ENCODE results near the gene SPECC1L. TPM values are rescaled to one million over a fixed set of nuclear protein-coding genes. Genes with fewer than 3 reads are reported as not detected.

Gene SPECC1L
- total RNA-seq, 4 donors from 2014 or later = 65.2 to 102 (median 69.2) TPM

- TF ChIP-seq POLR2A (IDR thresholded peaks at IDR 0.05) = no peak
- no peak for TF ChIP-seq CTCF (IDR thresholded peaks at IDR 0.05)
- DNase-seq = no peak
- H3K27ac ChIP-seq = no peak overlapping the region
- H3K36me3 ChIP-seq = peaks cover 0 to 13% of the 10 kb centered on the region in 2 donors
- H3K27me3 ChIP-seq = no peaks in the 10 kb centered on the region
- intact Hi-C loops (cut with DNase I) = no loop called here
- no peak overlapping the region for H3K4me3 ChIP-seq (replicated peaks in 1 of 3)
- WGBS, 2 donors = 91 to 92% methylated on average over 1 of the region's 1 CpG
- H3K4me1 ChIP-seq = no peaks in the 10 kb centered on the region
- no peaks in the 10 kb centered on the region for H3K9me3 ChIP-seq
Observed at GRCh38 chr22:24380905-24381230, 110.2 kb downstream of the SPECC1L start.

GRCh38 chr22:24383061-24383460 is 112.4 kb downstream of the SPECC1L start:
- Histone ChIP-seq H3K27me3 (no peaks in the 10 kb centered on the region), H3K36me3 (peaks cover 0 to 6% of the 10 kb centered on the region in 2 donors), H3K4me3 (replicated peaks in 1 of 3) (no peak overlapping the region), H3K27ac (no peak overlapping the region), H3K9me3 (no peaks in the 10 kb centered on the region), H3K4me1 (no peaks in the 10 kb centered on the region)
- TF ChIP-seq POLR2A (IDR thresholded peaks at IDR 0.05) = no peak
- TF ChIP-seq CTCF (IDR thresholded peaks at IDR 0.05) = no peak
- 94 to 96% methylated on average over 2 of the region's 2 CpGs for WGBS, 2 donors
- intact Hi-C loops (cut with DNase I) = no loop called here
- DNase-seq = no peak

GRCh38 chr22:24384131-24384530 is 113.5 kb downstream of the SPECC1L start:
- no peaks in the 10 kb centered on the region for H3K9me3 ChIP-seq
- no peak for DNase-seq
- no peaks in the 10 kb centered on the region for H3K27me3 ChIP-seq
- no peaks in the 10 kb centered on the region for H3K36me3 ChIP-seq
- H3K27ac ChIP-seq = no peak overlapping the region
- intact Hi-C loops (cut with DNase I) = no loop called here
- 78 to 92% methylated on average over 1 of the region's 1 CpG for WGBS, 2 donors
- no peaks in the 10 kb centered on the region for H3K4me1 ChIP-seq
- no peak overlapping the region for H3K4me3 ChIP-seq (replicated peaks in 1 of 3)
- TF ChIP-seq POLR2A (IDR thresholded peaks at IDR 0.05) = no peak
- no peak for TF ChIP-seq CTCF (IDR thresholded peaks at IDR 0.05)

- Histone ChIP-seq H3K27me3 (no peaks in the 10 kb centered on the region), H3K36me3 (no peaks in the 10 kb centered on the region), H3K27ac (no peak overlapping the region), H3K4me1 (peaks cover 0 to 20% of the 10 kb centered on the region in 2 donors), H3K4me3 (replicated peaks in 1 of 3) (no peak overlapping the region), H3K9me3 (no peaks in the 10 kb centered on the region)
- 93% methylated on average over 2 of the region's 2 CpGs for WGBS, 2 donors
- intact Hi-C loops (cut with DNase I) = no loop called here
- no peak for DNase-seq
- TF ChIP-seq POLR2A (IDR thresholded peaks at IDR 0.05) (no peak), CTCF (IDR thresholded peaks at IDR 0.05) (no peak)
Observed at GRCh38 chr22:24386937-24387471, 116.4 kb downstream of the SPECC1L start.

- peaks cover 0 to 21% of the 10 kb centered on the region in 2 donors for H3K4me1 ChIP-seq
- H3K27ac ChIP-seq = no peak overlapping the region
- no peaks in the 10 kb centered on the region for H3K9me3 ChIP-seq
- intact Hi-C loops (cut with DNase I) = no loop called here
- TF ChIP-seq CTCF (IDR thresholded peaks at IDR 0.05) (no peak), POLR2A (IDR thresholded peaks at IDR 0.05) (no peak)
- no peak overlapping the region for H3K4me3 ChIP-seq (replicated peaks in 1 of 3)
- 82 to 95% methylated on average over 1 of the region's 1 CpG for whole genome bisulfite sequencing, 2 donors
- no peaks in the 10 kb centered on the region for H3K27me3 ChIP-seq
- H3K36me3 ChIP-seq = no peaks in the 10 kb centered on the region
- DNase-seq = no peak
Observed at GRCh38 chr22:24389680-24390079, 119.0 kb downstream of the SPECC1L start.
